GM12878 (cell line): Measurements from ENCODE around the gene NAB1. TPM values are rescaled to one million over a fixed set of nuclear protein-coding genes. Genes with fewer than 3 reads are reported as not detected.

Experiments
- BMI1 ChIP-seq: fragments of 450-650 bp; IDR thresholded peaks from 2 replicates; pipeline ENCODE4 v1.6.1; 2016; ENCODE audit warnings: mild to moderate bottlenecking, moderate library complexity, borderline replicate concordance
- EED ChIP-seq: sonication (generic); IDR thresholded peaks from 2 replicates; pipeline ENCODE4 v1.6.1; 2016; ENCODE audit warnings: antibody characterized with exemption, low read depth
- EP300 ChIP-seq, 2 experiments: fragments of 150-350 bp in 1 of 2; IDR thresholded peaks; 2 replicates each; pipeline ENCODE4 v1.6.1; 2011 to 2012; ENCODE audit warnings: low read depth in 2 of 2, low read length in 2 of 2, borderline replicate concordance in 1 of 2, improper control_type of control experiment in 1 of 2, inconsistent platforms in 1 of 2; ENCODE audit not compliant: control insufficient read depth in 1 of 2
- HCFC1 ChIP-seq: fragments of 150-350 bp; IDR thresholded peaks from 2 replicates; pipeline ENCODE4 v1.6.1; 2014; ENCODE audit warnings: low read length
- HDAC6 ChIP-seq: fragments of 200-600 bp; sonication (generic); IDR thresholded peaks from one replicate; pipeline ENCODE4 v1.8.0; 2017; ENCODE audit warnings: antibody characterized with exemption; ENCODE audit not compliant: unreplicated experiment
- IKZF1 ChIP-seq: fragments of 450-650 bp; conservative IDR thresholded peaks from 2 replicates; pipeline ENCODE4 v1.6.1; 2017; ENCODE audit warnings: antibody characterized with exemption, mild to moderate bottlenecking
- IRF4 ChIP-seq: IDR thresholded peaks from 2 replicates; pipeline ENCODE4 v1.6.1; 2011; ENCODE audit warnings: low read depth, low read length
- MEF2A ChIP-seq: IDR thresholded peaks from 2 replicates; pipeline ENCODE4 v1.6.1; 2011; ENCODE audit warnings: low read depth, mild to moderate bottlenecking, low read length, moderate library complexity; ENCODE audit not compliant: insufficient read depth
- POLR2AphosphoS2 ChIP-seq: IDR thresholded peaks from 2 replicates; pipeline ENCODE4 v1.6.1; 2011; ENCODE audit warnings: low read depth, mild to moderate bottlenecking, low read length, improper control_type of control experiment, moderate library complexity
- RELA ChIP-seq: fragments of 450-650 bp; IDR thresholded peaks from 2 replicates; pipeline ENCODE4 v1.8.0; 2014; ENCODE audit warnings: borderline replicate concordance; ENCODE audit not compliant: partially characterized antibody
- RFX5 ChIP-seq: IDR thresholded peaks from 2 replicates; pipeline ENCODE4 v1.6.1; 2011; ENCODE audit warnings: low read depth, low read length, improper control_type of control experiment
- SPI1 ChIP-seq: IDR thresholded peaks from 2 replicates; pipeline ENCODE4 v1.6.1; 2011; ENCODE audit warnings: low read depth, mild to moderate bottlenecking, low read length, moderate library complexity, borderline replicate concordance; ENCODE audit not compliant: insufficient read depth
- STAT3 ChIP-seq: IDR thresholded peaks from 2 replicates; pipeline ENCODE4 v1.6.1; 2011; ENCODE audit warnings: low read depth, low read length, improper control_type of control experiment
- TCF12 ChIP-seq: IDR thresholded peaks from 2 replicates; pipeline ENCODE4 v1.6.1; 2011; ENCODE audit warnings: low read depth, mild to moderate bottlenecking, low read length
- TCF7 ChIP-seq: IDR thresholded peaks from 2 replicates; pipeline ENCODE4 v1.6.1; 2014; ENCODE audit warnings: antibody characterized with exemption, borderline replicate concordance
- ZNF384 ChIP-seq: IDR thresholded peaks from 2 replicates; pipeline ENCODE4 v1.6.1; 2012; ENCODE audit warnings: low read depth, mild to moderate bottlenecking, low read length, improper control_type of control experiment, borderline replicate concordance
- ZZZ3 ChIP-seq: IDR thresholded peaks from 2 replicates; pipeline ENCODE4 v1.6.1; 2011; ENCODE audit warnings: low read depth; ENCODE audit not compliant: control insufficient read depth, insufficient read length
- polyA plus RNA-seq, 11 experiments: library from polyadenylated mRNA; depleted of rRNA in 4 of 11; unstranded in 6 of 11; stranded (reverse) in 5 of 11; fragments of >200 nt; fragmentation: Nextera tagmentation in 4 of 11; fragmentation: Illumina TruSeq in 1 of 11; extraction: Ambion mirVana in 4 of 11; extraction: Trizol in 1 of 11; gene quantifications; 1 replicate in 1 of 11; 2 replicates in 10 of 11; pipeline versions ENCODE4 v1.2.1 to v1.2.3, GENCODE V29; 2011 to 2016; ENCODE audit warnings: inconsistent platforms in 2 of 11, missing spikeins in 2 of 11, low read depth in 1 of 11
- total RNA-seq, 4 experiments: library from RNA; depleted of rRNA in 3 of 4; stranded (reverse); fragments of >200 nt in 3 of 4; fragmentation: Illumina TruSeq in 1 of 4; extraction: Trizol in 1 of 4; gene quantifications; 2 replicates each; pipeline versions ENCODE4 v1.2.1 to v1.2.3, GENCODE V29; 2013 to 2021
- TF ChIP-seq, protein P1 (sequence below): fragments of 450-650 bp; IDR thresholded peaks from 2 replicates; pipeline ENCODE4 v1.6.1; 2016; ENCODE audit warnings: mild to moderate bottlenecking
- TF ChIP-seq, protein P2 (sequence below): fragments of 150-350 bp; IDR thresholded peaks from 2 replicates; pipeline ENCODE4 v1.6.1; 2016; ENCODE audit warnings: low read depth, low read length
- TF ChIP-seq, protein P3 (sequence below), 3 experiments: IDR thresholded peaks in 2 of 3; conservative IDR thresholded peaks in 1 of 3; 2 replicates each; pipeline ENCODE4 v1.5.1; 2011; ENCODE audit warnings: low read depth in 3 of 3, low read length in 3 of 3, mild to moderate bottlenecking in 3 of 3, control low read depth in 2 of 3, moderate library complexity in 2 of 3, inconsistent platforms in 1 of 3, mixed read lengths in 1 of 3; ENCODE audit not compliant: control insufficient read depth in 2 of 3, insufficient read depth in 1 of 3; ENCODE audit errors: extremely low read depth in 1 of 3
- TF ChIP-seq, protein P4 (sequence below): IDR thresholded peaks from 2 replicates; pipeline ENCODE4 v1.6.1; 2011; ENCODE audit warnings: low read depth, mild to moderate bottlenecking, low read length, moderate library complexity, borderline replicate concordance; ENCODE audit errors: extremely low read depth

Gene NAB1
- total and polyA plus RNA-seq, 10 of the 15 experiments (the other 5 are each of a cell fraction or from before 2014, with no cell fraction given) = 4.5 to 39.6 (median 23.0) TPM

DNA sequence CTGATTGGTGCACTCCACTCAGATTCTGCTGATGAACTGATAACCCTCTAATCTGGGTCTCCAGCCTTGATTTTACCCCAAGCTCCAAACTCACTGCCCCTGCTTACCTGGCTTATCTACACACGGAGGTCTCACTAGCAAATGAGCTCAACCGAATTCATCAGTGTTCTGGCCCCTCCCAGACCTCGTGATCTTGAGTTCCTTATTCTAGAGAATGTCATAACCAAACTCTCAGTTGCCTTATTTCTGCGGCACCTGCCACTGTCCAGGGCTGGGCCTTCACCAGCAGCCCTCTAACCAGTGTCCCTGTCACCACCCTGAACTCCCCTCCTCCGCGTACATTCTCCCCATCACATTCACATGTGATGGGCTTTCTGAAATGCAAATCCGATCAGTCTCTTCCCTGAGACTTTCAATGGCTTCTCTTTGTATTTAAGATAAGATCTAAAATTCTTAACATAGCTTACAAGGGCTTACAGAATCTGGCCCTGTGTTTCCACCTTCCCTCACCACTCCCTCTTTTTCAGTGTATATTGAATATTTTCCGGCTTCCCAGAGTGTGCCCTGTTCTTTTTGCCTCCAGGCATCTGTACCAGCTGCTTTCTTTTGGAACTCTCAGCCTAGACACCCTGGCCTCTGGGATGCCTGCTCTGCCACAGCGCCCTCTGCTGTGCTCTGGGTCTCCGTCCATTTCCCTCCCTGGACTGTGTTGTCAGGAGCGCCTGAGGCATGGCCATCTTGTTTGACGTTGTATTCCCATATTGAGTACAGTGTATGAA lies 31.1 kb downstream of the NAB1 start (continued):
- TF ChIP-seq TCF7 (no peak), IRF4 (peak; percentile 64; the same call in 1 of the 2 replicates), POLR2AphosphoS2 (no peak), HCFC1 (peak; percentile 9; the same call in 1 of the 2 replicates), RELA (no peak), EP300 (IDR thresholded peaks at IDR 0.05; ENCODE audit: borderline replicate concordance in 1 of 2, control insufficient read depth in 1 of 2, low read depth in 2 of 2, low read length in 2 of 2) (0 out of 4 replicates have a peak, but pooled peaks of 1 of the 2 experiments have one; percentile 42), STAT3 (no peak), ZZZ3 (no peak), TCF12 (peak; percentile 83), BMI1 (no peak), MEF2A (no peak), EED (peak; percentile 43; the same call in 1 of the 2 replicates), HDAC6 (peak; percentile 14), SPI1 (peak; percentile 78; the same call in 1 of the 2 replicates), RFX5 (no peak), ZNF384 (no peak), IKZF1 (peak; percentile 60; the same call in 1 of the 2 replicates)
- TF ChIP-seq, protein P1, sequence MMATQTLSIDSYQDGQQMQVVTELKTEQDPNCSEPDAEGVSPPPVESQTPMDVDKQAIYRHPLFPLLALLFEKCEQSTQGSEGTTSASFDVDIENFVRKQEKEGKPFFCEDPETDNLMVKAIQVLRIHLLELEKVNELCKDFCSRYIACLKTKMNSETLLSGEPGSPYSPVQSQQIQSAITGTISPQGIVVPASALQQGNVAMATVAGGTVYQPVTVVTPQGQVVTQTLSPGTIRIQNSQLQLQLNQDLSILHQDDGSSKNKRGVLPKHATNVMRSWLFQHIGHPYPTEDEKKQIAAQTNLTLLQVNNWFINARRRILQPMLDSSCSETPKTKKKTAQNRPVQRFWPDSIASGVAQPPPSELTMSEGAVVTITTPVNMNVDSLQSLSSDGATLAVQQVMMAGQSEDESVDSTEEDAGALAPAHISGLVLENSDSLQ = no peak
- TF ChIP-seq, protein P2, sequence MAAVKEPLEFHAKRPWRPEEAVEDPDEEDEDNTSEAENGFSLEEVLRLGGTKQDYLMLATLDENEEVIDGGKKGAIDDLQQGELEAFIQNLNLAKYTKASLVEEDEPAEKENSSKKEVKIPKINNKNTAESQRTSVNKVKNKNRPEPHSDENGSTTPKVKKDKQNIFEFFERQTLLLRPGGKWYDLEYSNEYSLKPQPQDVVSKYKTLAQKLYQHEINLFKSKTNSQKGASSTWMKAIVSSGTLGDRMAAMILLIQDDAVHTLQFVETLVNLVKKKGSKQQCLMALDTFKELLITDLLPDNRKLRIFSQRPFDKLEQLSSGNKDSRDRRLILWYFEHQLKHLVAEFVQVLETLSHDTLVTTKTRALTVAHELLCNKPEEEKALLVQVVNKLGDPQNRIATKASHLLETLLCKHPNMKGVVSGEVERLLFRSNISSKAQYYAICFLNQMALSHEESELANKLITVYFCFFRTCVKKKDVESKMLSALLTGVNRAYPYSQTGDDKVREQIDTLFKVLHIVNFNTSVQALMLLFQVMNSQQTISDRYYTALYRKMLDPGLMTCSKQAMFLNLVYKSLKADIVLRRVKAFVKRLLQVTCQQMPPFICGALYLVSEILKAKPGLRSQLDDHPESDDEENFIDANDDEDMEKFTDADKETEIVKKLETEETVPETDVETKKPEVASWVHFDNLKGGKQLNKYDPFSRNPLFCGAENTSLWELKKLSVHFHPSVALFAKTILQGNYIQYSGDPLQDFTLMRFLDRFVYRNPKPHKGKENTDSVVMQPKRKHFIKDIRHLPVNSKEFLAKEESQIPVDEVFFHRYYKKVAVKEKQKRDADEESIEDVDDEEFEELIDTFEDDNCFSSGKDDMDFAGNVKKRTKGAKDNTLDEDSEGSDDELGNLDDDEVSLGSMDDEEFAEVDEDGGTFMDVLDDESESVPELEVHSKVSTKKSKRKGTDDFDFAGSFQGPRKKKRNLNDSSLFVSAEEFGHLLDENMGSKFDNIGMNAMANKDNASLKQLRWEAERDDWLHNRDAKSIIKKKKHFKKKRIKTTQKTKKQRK = no peak
- TF ChIP-seq, protein P3, sequence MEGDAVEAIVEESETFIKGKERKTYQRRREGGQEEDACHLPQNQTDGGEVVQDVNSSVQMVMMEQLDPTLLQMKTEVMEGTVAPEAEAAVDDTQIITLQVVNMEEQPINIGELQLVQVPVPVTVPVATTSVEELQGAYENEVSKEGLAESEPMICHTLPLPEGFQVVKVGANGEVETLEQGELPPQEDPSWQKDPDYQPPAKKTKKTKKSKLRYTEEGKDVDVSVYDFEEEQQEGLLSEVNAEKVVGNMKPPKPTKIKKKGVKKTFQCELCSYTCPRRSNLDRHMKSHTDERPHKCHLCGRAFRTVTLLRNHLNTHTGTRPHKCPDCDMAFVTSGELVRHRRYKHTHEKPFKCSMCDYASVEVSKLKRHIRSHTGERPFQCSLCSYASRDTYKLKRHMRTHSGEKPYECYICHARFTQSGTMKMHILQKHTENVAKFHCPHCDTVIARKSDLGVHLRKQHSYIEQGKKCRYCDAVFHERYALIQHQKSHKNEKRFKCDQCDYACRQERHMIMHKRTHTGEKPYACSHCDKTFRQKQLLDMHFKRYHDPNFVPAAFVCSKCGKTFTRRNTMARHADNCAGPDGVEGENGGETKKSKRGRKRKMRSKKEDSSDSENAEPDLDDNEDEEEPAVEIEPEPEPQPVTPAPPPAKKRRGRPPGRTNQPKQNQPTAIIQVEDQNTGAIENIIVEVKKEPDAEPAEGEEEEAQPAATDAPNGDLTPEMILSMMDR (IDR thresholded peaks at IDR 0.05 in 2 of 3, conservative IDR thresholded peaks at IDR 0.05 in 1 of 3; ENCODE audit: control insufficient read depth in 2 of 3, extremely low read depth in 1 of 3, insufficient read depth in 1 of 3, low read depth in 3 of 3, low read length in 3 of 3) = peak; percentile 65 to 85 (median 82)
- TF ChIP-seq, protein P4, sequence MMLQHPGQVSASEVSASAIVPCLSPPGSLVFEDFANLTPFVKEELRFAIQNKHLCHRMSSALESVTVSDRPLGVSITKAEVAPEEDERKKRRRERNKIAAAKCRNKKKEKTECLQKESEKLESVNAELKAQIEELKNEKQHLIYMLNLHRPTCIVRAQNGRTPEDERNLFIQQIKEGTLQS = no peak
